Activated T-cell treated with anti-CD3 and anti-CD28 coated beads, Interleukin-2, amount 50 U/mL, for 24 hours (primary cell): Measurements from ENCODE around the gene PARL.
"Not testable (repeated sequence)": the region's sequence is repeated elsewhere in the genome, so short reads cannot be mapped to it uniquely, and the experiment has no call there.

ENCODE experiments used
- DNase-seq: peaks from one replicate; pipeline ENCODE4 v3.0.0-alpha.2; 2020
- H3K27ac Mint-ChIP-seq: 2 replicates; pipeline ENCODE4 v1.8.0; 2020; ENCODE audit warnings: mild to moderate bottlenecking, mixed read lengths
- H3K27me3 Mint-ChIP-seq: 2 replicates; pipeline ENCODE4 v1.8.0; 2020; ENCODE audit warnings: mixed read lengths
- H3K36me3 Mint-ChIP-seq: 2 replicates; pipeline ENCODE4 v1.8.0; 2020; ENCODE audit warnings: low read depth, mixed read lengths
- H3K4me1 Mint-ChIP-seq: 2 replicates; pipeline ENCODE4 v1.8.0; 2020; ENCODE audit warnings: low read depth, mixed read lengths
- H3K4me3 Mint-ChIP-seq: 2 replicates; pipeline ENCODE4 v1.8.0; 2020; ENCODE audit warnings: mild to moderate bottlenecking, moderate library complexity, mixed read lengths
- H3K9me3 Mint-ChIP-seq: 2 replicates; pipeline ENCODE4 v1.8.0; 2020; ENCODE audit warnings: mixed read lengths

PARL gene

DNA sequence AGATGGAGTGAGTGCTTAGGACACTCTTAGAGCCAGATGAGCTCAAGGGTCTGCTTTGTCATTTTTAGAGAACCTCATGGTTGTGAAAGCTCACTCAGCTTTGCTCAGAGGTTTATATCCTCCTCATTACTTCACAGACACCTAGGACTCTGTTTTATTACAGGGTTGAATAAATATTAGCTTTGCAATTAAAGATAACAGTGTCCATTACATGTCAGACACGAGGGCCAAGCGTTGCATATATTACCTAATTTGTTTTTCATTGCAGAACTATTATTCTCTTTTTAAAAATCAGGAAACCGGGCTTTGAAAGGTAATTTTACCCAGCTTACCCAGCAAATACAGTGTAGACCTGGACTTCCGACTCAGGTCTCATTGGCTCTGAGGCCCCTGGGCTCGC lies 75.4 kb downstream of the PARL start:
- no peak overlapping the region for H3K4me3 Mint-ChIP-seq
- DNase-seq: no peak
- no peaks in the 10 kb centered on the region for H3K27me3 Mint-ChIP-seq
- no peaks in the 10 kb centered on the region for H3K9me3 Mint-ChIP-seq
- peaks cover 91% of the 10 kb centered on the region for H3K36me3 Mint-ChIP-seq
- peaks cover under 1% of the 10 kb centered on the region for H3K4me1 Mint-ChIP-seq
- no peak overlapping the region for H3K27ac Mint-ChIP-seq

DNA sequence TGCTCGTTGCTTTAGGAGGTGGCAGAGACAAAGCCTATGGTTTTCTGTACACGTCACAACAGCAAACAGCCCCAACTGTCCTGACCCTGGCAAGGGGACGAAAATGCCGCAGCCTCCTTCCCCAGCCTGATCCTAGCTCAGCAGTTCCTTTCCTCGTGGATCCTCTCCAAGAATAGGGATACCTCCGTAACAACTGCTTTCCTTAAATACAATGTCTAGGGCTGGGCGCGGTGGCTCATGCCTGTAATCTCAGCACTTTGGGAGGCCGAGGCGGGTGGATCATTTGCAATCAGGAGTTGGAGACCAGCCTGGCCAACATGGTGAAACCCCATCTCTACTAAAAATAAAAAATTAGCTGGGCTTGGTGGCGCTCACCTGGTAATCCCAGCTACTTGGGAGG lies 76.3 kb downstream of the PARL start:
- H3K36me3 Mint-ChIP-seq: peaks cover 99% of the 10 kb centered on the region
- H3K4me1 Mint-ChIP-seq: no peaks in the 10 kb centered on the region
- no peaks in the 10 kb centered on the region for H3K27me3 Mint-ChIP-seq
- DNase-seq: no peak
- no peak overlapping the region for H3K4me3 Mint-ChIP-seq
- no peaks in the 10 kb centered on the region for H3K9me3 Mint-ChIP-seq
- H3K27ac Mint-ChIP-seq: no peak overlapping the region

GRCh38 chr3:183807881-183808280 lies 76.8 kb downstream of the PARL start:
- Mint-ChIP-seq H3K36me3 (peaks cover 99% of the 10 kb centered on the region), H3K9me3 (no peaks in the 10 kb centered on the region)
- DNase-seq: no peak

GRCh38 chr3:183807209-183807728 lies 77.4 kb downstream of the PARL start:
- H3K4me3 Mint-ChIP-seq: no peak overlapping the region
- H3K27me3 Mint-ChIP-seq: no peaks in the 10 kb centered on the region
- H3K27ac Mint-ChIP-seq: peak overlapping the region; percentile 35
- DNase-seq: no peak
- peaks cover 99% of the 10 kb centered on the region for H3K36me3 Mint-ChIP-seq
- no peaks in the 10 kb centered on the region for H3K9me3 Mint-ChIP-seq
- no peaks in the 10 kb centered on the region for H3K4me1 Mint-ChIP-seq

More at GRCh38 chr3:183807881-183808280, 76.8 kb downstream of the PARL start:
- Mint-ChIP-seq H3K4me3 (no peak overlapping the region), H3K27ac (no peak overlapping the region), H3K4me1 (no peaks in the 10 kb centered on the region), H3K27me3 (no peaks in the 10 kb centered on the region)

DNA sequence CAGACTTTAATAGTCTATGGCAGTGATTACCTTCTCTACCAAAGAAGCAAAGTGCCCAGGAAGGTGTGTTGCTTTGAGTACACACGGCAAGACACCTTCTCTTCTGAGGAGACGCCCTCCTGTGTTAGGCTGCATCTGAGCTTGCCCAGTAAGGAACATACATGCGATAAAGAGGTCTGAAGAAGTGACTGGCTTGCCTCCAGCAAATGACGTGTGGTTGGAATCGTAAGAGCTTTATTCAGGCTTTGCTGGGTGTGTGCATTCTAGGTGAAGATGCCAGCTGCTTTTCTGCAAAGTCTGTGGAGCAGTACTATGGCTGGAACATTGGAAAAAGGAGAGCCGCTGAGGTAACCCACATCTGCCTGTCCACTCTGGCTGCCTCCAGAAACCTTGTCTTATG lies 81.7 kb downstream of the PARL start:
- no peaks in the 10 kb centered on the region for H3K9me3 Mint-ChIP-seq
- H3K4me1 Mint-ChIP-seq: no peaks in the 10 kb centered on the region
- H3K27me3 Mint-ChIP-seq: no peaks in the 10 kb centered on the region
- no peak for DNase-seq
- peaks cover 98% of the 10 kb centered on the region for H3K36me3 Mint-ChIP-seq
- no peak overlapping the region for H3K27ac Mint-ChIP-seq
- H3K4me3 Mint-ChIP-seq: no peak overlapping the region

DNA sequence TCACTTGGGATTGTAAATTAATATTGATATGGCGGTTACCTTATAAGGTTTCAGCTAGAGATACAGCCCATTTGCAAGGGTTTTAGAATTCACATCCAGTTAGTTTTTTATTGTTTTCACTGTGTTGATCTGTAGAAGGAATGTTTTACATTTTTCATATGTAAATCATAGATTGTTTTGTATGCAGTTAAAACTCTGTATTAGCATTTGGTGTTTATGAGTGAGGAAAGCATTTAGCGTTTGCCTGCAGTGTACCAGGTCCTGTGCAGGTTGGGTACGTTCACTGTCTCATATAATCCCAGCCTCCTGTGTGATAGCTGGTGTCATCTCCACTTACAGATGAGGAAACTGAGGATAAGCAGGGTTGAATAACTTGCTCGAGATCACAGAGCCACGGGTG lies 83.1 kb downstream of the PARL start:
- Mint-ChIP-seq H3K4me3 (no peak overlapping the region), H3K27me3 (no peaks in the 10 kb centered on the region)

DNA sequence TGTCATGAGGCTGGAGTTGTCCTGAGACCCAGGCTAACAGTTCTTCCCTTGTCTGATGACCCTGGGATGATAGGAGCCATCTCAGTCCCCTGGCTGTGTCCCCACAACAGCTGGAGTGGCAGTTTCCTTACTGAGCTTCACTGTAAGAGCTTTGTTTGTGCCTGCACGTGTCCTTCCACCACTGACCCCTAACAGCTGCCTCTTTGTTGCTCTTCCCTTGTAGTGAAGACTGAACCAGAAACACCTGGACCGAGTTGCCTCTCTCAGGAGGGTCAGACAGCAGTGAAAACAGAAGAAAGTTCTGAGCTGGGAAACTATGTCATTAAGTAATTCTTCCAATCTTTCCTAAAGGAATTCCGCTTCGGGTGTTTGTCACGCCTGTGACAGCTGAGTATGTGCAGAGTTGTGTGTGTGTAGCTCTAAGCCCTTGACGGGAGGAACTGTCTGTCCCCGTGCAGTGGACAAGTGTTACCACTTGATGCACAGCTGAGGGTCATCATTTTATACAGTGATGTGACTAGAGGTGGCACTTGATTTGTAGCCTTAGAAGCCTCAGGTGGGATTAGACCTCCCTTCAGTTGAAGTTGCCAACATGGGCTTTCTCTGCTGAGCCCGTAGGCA lies 84.3 kb downstream of the PARL start:
- no peaks in the 10 kb centered on the region for H3K4me1 Mint-ChIP-seq
- no peak overlapping the region for H3K4me3 Mint-ChIP-seq
- no peak overlapping the region for H3K27ac Mint-ChIP-seq
- no peaks in the 10 kb centered on the region for H3K27me3 Mint-ChIP-seq
- H3K9me3 Mint-ChIP-seq: no peaks in the 10 kb centered on the region
- H3K36me3 Mint-ChIP-seq: peaks cover 91% of the 10 kb centered on the region
- no peak for DNase-seq

More for the DNA sequence above, 83.1 kb downstream of the PARL start:
- no peaks in the 10 kb centered on the region for H3K4me1 Mint-ChIP-seq
- H3K36me3 Mint-ChIP-seq: peaks cover 93% of the 10 kb centered on the region
- H3K27ac Mint-ChIP-seq: no peak overlapping the region
- DNase-seq: no peak
- H3K9me3 Mint-ChIP-seq: no peaks in the 10 kb centered on the region

DNA sequence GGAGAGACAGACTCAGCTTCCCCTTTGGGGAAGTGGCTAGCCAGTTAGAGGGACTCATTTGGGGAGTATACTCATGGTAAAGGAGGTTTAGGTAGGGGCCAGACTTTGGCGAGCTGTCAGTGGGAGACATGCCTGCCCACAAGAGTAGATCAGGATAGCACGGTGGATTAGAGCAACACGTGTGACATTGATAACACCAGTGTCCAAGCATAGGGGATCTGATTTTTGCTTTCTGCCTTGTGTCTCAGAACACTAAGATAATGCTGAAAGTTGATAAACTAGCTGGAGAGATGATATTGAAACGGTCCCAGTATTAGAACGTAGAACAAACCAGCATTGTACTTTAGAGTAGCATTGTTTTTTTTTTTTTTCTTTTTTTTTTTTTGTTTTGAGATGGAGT lies 85.2 kb downstream of the PARL start:
- H3K27me3 Mint-ChIP-seq: no peaks in the 10 kb centered on the region
- H3K27ac Mint-ChIP-seq: no peak overlapping the region

DNA sequence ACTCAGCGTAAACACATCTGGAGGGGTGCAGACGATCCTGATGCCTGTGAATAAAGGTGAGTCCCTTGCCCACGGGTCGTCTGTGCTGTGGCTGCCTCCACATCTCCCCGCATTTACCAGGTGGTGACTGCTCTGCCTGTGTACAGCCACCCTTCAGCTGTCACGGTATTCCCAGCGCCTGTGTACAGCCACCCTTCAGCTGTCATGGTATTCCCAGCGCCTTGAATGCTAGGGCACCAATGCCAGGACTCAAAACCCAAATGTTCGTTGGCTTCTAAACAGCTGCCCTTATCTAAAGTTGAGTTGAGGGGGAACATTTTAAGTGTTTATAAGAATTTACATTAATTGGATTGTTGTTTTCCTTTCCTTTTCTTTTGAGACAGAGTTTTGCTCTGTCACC lies 86.7 kb downstream of the PARL start:
- Mint-ChIP-seq H3K4me1 (no peaks in the 10 kb centered on the region), H3K9me3 (no peaks in the 10 kb centered on the region), H3K36me3 (peaks cover 85% of the 10 kb centered on the region), H3K27ac (no peak overlapping the region), H3K27me3 (no peaks in the 10 kb centered on the region), H3K4me3 (no peak overlapping the region)
- no peak for DNase-seq

More for the DNA sequence above, 85.2 kb downstream of the PARL start:
- Mint-ChIP-seq H3K9me3 (no peaks in the 10 kb centered on the region), H3K36me3 (peaks cover 85% of the 10 kb centered on the region), H3K4me1 (no peaks in the 10 kb centered on the region), H3K4me3 (no peak overlapping the region)
- DNase-seq: no peak

GRCh38 chr3:183796372-183796771 lies 88.3 kb downstream of the PARL start:
- H3K4me3 Mint-ChIP-seq: no peak overlapping the region
- H3K4me1 Mint-ChIP-seq: no peaks in the 10 kb centered on the region
- no peak for DNase-seq
- peaks cover 83% of the 10 kb centered on the region for H3K36me3 Mint-ChIP-seq
- no peaks in the 10 kb centered on the region for H3K27me3 Mint-ChIP-seq
- H3K27ac Mint-ChIP-seq: no peak overlapping the region
- no peaks in the 10 kb centered on the region for H3K9me3 Mint-ChIP-seq

DNA sequence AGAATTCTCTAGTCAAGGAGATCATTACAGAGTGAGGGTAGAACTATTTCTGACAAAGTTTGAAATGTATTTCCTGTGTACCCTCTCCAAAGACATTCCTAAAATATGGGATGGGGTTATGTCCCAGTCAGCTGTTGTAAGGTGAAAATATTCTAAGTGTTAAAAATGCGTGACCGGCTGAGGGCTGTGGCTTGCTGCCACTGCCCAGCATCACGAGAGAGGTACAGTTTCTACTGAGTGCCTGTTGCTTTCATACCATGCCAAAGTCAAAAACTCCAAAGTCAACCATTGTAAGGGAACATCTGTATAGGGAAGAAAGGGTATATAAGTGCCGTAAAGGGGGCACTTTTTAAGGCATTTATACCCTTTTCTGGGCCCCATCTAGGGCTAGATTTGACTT lies 90.2 kb downstream of the PARL start:
- Mint-ChIP-seq H3K4me3 (no peak overlapping the region), H3K27me3 (no peaks in the 10 kb centered on the region), H3K9me3 (no peaks in the 10 kb centered on the region), H3K36me3 (peaks cover 84% of the 10 kb centered on the region), H3K27ac (no peak overlapping the region), H3K4me1 (no peaks in the 10 kb centered on the region)
- DNase-seq: no peak

DNA sequence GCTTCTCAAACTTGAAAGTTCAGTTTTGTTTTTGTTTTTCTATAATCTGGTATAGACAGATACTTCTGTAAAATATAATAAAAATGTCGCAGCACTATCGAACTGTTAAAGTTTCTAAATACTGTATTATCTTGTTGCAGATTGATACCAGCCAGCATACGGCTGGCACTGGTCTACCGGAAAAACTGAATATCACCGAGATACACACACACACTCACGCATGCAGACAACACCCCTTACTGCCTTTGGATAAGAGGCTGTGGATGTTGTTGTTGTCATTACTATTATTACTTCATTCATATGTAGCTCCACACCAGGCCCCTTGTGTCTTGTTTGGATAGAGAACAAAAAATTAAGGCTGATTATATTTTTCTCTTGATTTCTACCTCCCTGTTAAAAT lies 91.7 kb downstream of the PARL start:
- Mint-ChIP-seq H3K9me3 (no peaks in the 10 kb centered on the region), H3K36me3 (peaks cover 82% of the 10 kb centered on the region), H3K4me1 (peaks cover 2% of the 10 kb centered on the region), H3K27ac (no peak overlapping the region), H3K4me3 (no peak overlapping the region), H3K27me3 (no peaks in the 10 kb centered on the region)
- DNase-seq: no peak

DNA sequence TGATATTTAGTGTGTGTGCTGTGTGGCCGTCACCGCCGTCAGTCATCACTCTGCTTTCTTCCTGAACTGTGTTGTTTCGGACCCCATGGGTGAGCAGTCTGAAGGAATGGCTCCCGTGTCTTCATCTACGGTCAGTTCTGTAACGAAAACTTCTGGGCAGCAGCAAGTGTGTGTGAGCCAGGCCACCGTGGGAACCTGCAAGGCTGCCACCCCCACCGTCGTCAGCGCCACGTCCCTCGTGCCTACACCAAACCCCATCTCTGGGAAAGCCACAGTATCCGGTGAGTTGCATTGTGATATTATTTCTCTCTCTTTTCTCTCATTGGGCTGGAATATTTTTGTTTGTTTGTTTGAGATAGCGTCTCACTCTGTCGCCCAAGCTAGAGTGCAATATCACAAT lies 94.0 kb downstream of the PARL start:
- Mint-ChIP-seq H3K27ac (no peak overlapping the region), H3K4me3 (no peak overlapping the region), H3K4me1 (peaks cover 2% of the 10 kb centered on the region), H3K9me3 (no peaks in the 10 kb centered on the region), H3K27me3 (no peaks in the 10 kb centered on the region), H3K36me3 (peaks cover 86% of the 10 kb centered on the region)
- no peak for DNase-seq

DNA sequence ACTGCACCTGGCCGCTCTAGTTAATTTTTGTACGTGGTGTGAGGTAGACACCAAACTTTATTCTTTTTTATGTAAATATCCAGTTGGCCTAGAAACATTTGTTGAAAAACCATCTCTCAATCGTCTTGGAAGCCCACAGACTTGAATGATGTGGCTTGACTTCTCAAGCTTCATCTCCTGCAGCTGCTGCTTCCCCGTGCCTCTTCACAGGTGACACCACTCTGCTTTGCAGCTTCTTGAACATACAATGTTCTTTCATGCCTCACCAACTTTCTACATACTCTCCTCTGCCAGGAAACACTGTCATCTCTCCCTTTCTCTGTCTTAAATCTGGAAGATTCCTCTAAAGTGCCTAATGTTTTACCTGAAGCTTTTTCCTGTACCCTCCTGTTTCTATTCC lies 94.9 kb downstream of the PARL start:
- Mint-ChIP-seq H3K4me3 (no peak overlapping the region), H3K27ac (no peak overlapping the region), H3K9me3 (no peaks in the 10 kb centered on the region), H3K4me1 (peaks cover 2% of the 10 kb centered on the region), H3K27me3 (no peaks in the 10 kb centered on the region), H3K36me3 (peaks cover 87% of the 10 kb centered on the region)
- DNase-seq: no peak

- not testable (repeated sequence) for DNase-seq, H3K27me3 Mint-ChIP-seq, H3K27ac Mint-ChIP-seq, H3K4me1 Mint-ChIP-seq, H3K9me3 Mint-ChIP-seq, H3K4me3 Mint-ChIP-seq
- peaks cover 88% of the 10 kb centered on the region for H3K36me3 Mint-ChIP-seq
Measured at GRCh38 chr3:183784503-183784902, 100.2 kb downstream of the PARL start.
